ENCODE measurements around the gene CYTH3.

DNA sequence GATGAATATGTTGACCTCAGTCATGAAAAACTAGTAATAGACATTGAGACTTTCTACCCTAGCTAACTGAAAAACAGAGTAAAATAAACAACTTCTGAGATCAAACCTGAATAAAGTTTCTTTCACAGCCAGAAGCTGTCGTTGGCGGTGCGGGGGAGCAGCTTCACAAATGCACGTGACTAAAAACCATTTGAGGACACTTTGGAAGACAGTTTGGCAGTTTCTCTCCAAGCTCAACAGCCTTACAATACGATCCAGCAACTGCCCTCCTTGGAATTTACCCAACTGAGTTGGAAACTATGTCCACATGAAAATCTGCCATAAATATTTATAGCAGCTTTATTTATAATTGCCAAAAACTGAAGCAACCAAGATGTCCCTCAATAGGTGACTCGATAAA lies 63.1 kb downstream of the CYTH3 start:
- TF ChIP-seq, protein P1, sequence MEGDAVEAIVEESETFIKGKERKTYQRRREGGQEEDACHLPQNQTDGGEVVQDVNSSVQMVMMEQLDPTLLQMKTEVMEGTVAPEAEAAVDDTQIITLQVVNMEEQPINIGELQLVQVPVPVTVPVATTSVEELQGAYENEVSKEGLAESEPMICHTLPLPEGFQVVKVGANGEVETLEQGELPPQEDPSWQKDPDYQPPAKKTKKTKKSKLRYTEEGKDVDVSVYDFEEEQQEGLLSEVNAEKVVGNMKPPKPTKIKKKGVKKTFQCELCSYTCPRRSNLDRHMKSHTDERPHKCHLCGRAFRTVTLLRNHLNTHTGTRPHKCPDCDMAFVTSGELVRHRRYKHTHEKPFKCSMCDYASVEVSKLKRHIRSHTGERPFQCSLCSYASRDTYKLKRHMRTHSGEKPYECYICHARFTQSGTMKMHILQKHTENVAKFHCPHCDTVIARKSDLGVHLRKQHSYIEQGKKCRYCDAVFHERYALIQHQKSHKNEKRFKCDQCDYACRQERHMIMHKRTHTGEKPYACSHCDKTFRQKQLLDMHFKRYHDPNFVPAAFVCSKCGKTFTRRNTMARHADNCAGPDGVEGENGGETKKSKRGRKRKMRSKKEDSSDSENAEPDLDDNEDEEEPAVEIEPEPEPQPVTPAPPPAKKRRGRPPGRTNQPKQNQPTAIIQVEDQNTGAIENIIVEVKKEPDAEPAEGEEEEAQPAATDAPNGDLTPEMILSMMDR (IDR thresholded peaks at IDR 0.05; ENCODE audit: insufficient read depth, low read length) = no peak
- TF ChIP-seq POLR2AphosphoS5 (IDR thresholded peaks at IDR 0.05; ENCODE audit: low read depth) (no peak), SPI1 (IDR thresholded peaks at IDR 0.05; ENCODE audit: borderline replicate concordance, low read depth) (no peak)
- TF ChIP-seq, protein P2, sequence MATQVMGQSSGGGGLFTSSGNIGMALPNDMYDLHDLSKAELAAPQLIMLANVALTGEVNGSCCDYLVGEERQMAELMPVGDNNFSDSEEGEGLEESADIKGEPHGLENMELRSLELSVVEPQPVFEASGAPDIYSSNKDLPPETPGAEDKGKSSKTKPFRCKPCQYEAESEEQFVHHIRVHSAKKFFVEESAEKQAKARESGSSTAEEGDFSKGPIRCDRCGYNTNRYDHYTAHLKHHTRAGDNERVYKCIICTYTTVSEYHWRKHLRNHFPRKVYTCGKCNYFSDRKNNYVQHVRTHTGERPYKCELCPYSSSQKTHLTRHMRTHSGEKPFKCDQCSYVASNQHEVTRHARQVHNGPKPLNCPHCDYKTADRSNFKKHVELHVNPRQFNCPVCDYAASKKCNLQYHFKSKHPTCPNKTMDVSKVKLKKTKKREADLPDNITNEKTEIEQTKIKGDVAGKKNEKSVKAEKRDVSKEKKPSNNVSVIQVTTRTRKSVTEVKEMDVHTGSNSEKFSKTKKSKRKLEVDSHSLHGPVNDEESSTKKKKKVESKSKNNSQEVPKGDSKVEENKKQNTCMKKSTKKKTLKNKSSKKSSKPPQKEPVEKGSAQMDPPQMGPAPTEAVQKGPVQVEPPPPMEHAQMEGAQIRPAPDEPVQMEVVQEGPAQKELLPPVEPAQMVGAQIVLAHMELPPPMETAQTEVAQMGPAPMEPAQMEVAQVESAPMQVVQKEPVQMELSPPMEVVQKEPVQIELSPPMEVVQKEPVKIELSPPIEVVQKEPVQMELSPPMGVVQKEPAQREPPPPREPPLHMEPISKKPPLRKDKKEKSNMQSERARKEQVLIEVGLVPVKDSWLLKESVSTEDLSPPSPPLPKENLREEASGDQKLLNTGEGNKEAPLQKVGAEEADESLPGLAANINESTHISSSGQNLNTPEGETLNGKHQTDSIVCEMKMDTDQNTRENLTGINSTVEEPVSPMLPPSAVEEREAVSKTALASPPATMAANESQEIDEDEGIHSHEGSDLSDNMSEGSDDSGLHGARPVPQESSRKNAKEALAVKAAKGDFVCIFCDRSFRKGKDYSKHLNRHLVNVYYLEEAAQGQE (IDR thresholded peaks at IDR 0.05; ENCODE audit: insufficient replicate concordance, low read depth) = no peak

All from HL-60 (cell line).